Measurements from ENCODE around the gene UNC13B. TPM values are rescaled to one million over a fixed set of nuclear protein-coding genes. Genes with fewer than 3 reads are reported as not detected.

UNC13B gene
- total RNA-seq, 1 experiment from 2014 or later = 17.6 TPM

DNA sequence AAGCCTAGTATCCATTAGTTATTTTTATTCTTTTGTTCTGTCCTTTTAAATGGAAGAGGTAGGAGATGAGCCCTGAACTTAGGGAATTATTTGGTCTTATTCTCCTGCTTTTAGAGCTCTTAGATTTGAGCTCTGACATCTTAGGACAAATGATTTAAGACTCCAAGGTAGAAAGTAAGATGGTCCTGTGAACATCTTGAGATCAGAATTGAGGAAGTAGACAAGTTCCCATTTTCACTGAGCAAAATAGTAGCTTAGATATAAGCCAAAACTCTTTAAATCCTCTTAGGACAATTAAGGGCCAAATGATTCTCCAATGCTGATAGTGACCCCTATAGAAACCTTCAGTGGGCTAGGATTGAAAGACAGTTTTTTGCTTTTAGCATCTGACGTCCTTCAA is 275.1 kb downstream of the UNC13B start:
- intact Hi-C loops (cut with micrococcal nuclease) = no loop called here
- H3K9ac ChIP-seq (ENCODE audit: low read length) = no peak overlapping the region
- H4K20me1 ChIP-seq (ENCODE audit: insufficient read depth) = no peaks in the 10 kb centered on the region
- no peaks in the 10 kb centered on the region for H3K9me2 ChIP-seq (ENCODE audit: insufficient read depth)
- no peaks in the 10 kb centered on the region for H3K36me3 ChIP-seq (ENCODE audit: control insufficient read depth in 1 of 2, insufficient read depth in 2 of 2, low read length in 2 of 2)
- H2AFZ ChIP-seq (ENCODE audit: low read depth, low read length, poor library complexity, severe bottlenecking) = no peak overlapping the region
- no peak overlapping the region for H3K4me2 ChIP-seq (ENCODE audit: low read length)
- H3K27ac ChIP-seq (ENCODE audit: low read depth, low read length) = no peak overlapping the region
- H3K79me2 ChIP-seq (ENCODE audit: insufficient read depth, low read length) = no peaks in the 10 kb centered on the region
- H3K4me3 ChIP-seq (replicated peaks in 1 of 2; ENCODE audit: low read depth in 1 of 2, low read length in 2 of 2) = no peak overlapping the region
- DNase-seq (ENCODE audit: low read depth, low spot score) (no peak), ATAC-seq (no peak)
- ChIA-PET RAD21 (ENCODE audit: low non-redundant PET in 1 of 2, low total read pairs in 2 of 2, uncharacterized antibody in 2 of 2, unreplicated experiment in 2 of 2) (no interaction called here), POLR2A (no interaction called here), CTCF (no interaction called here)
- H3K27me3 ChIP-seq (ENCODE audit: insufficient read depth, low read length) = no peaks in the 10 kb centered on the region
- no peaks in the 10 kb centered on the region for H3K4me1 ChIP-seq (ENCODE audit: control insufficient read depth in 1 of 2, insufficient read depth in 2 of 2, low read length in 2 of 2)
- no peak for TF ChIP-seq EZH2 (IDR thresholded peaks at IDR 0.05)
- TF ChIP-seq, protein P1, sequence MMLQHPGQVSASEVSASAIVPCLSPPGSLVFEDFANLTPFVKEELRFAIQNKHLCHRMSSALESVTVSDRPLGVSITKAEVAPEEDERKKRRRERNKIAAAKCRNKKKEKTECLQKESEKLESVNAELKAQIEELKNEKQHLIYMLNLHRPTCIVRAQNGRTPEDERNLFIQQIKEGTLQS (IDR thresholded peaks at IDR 0.05) = no peak
- TF ChIP-seq ZNF274 (IDR thresholded peaks at IDR 0.05; ENCODE audit: low read depth, low read length) = no peak
- H3K9me3 ChIP-seq (ENCODE audit: control insufficient read depth in 1 of 2, insufficient read depth in 1 of 2, low read depth in 1 of 2, low read length in 2 of 2) = no peaks in the 10 kb centered on the region
- no TSS peak for BruUV-seq (replicated peaks)

DNA sequence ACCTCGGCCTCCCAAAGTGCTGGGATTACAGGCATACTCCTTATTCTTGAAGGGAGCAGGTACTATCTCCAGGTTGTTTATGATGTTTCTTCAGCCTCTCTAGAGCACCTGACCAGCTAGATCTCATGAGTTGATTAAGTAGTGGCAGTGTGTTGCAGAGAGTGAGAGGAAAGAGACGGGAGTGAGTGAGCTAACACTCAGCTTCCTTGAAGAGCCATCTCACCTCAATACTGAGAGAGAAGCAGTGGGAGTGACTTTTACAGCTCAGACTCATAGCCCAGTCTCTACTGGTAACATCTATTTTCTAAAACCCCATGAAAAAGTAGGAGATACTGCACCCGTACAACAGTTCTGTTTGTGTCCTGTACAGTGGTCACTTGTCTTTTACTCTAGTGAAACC is 284.2 kb downstream of the UNC13B start:
- Histone ChIP-seq H3K4me2 (ENCODE audit: low read length) (no peak overlapping the region), H3K9me3 (ENCODE audit: control insufficient read depth in 1 of 2, insufficient read depth in 1 of 2, low read depth in 1 of 2, low read length in 2 of 2) (no peaks in the 10 kb centered on the region), H3K9ac (ENCODE audit: low read length) (no peak overlapping the region), H3K27me3 (ENCODE audit: insufficient read depth, low read length) (peaks cover 21% of the 10 kb centered on the region), H4K20me1 (ENCODE audit: insufficient read depth) (no peaks in the 10 kb centered on the region), H3K4me3 (replicated peaks in 1 of 2; ENCODE audit: low read depth in 1 of 2, low read length in 2 of 2) (no peak overlapping the region), H3K36me3 (ENCODE audit: control insufficient read depth in 1 of 2, insufficient read depth in 2 of 2, low read length in 2 of 2) (no peaks in the 10 kb centered on the region), H3K79me2 (ENCODE audit: insufficient read depth, low read length) (no peaks in the 10 kb centered on the region), H3K9me2 (ENCODE audit: insufficient read depth) (no peaks in the 10 kb centered on the region), H3K27ac (ENCODE audit: low read depth, low read length) (no peak overlapping the region), H3K4me1 (ENCODE audit: control insufficient read depth in 1 of 2, insufficient read depth in 2 of 2, low read length in 2 of 2) (no peaks in the 10 kb centered on the region), H2AFZ (ENCODE audit: low read depth, low read length, poor library complexity, severe bottlenecking) (no peak overlapping the region)
- intact Hi-C loops (cut with micrococcal nuclease) = loop anchor here (10.0 kb wide), 1 partner anchor 121 kb away; no protein-coding TSS in a partner anchor
- ATAC-seq (no peak), DNase-seq (ENCODE audit: low read depth, low spot score) (no peak)
- RAD21 ChIA-PET (ENCODE audit: low non-redundant PET in 1 of 2, low total read pairs in 2 of 2, uncharacterized antibody in 2 of 2, unreplicated experiment in 2 of 2) = no interaction called here
- POLR2A ChIA-PET = no interaction called here
- BruUV-seq (replicated peaks) = no TSS peak
- CTCF ChIA-PET = no interaction called here
- TF ChIP-seq, protein P1 (IDR thresholded peaks at IDR 0.05) = no peak
- TF ChIP-seq, protein P2, sequence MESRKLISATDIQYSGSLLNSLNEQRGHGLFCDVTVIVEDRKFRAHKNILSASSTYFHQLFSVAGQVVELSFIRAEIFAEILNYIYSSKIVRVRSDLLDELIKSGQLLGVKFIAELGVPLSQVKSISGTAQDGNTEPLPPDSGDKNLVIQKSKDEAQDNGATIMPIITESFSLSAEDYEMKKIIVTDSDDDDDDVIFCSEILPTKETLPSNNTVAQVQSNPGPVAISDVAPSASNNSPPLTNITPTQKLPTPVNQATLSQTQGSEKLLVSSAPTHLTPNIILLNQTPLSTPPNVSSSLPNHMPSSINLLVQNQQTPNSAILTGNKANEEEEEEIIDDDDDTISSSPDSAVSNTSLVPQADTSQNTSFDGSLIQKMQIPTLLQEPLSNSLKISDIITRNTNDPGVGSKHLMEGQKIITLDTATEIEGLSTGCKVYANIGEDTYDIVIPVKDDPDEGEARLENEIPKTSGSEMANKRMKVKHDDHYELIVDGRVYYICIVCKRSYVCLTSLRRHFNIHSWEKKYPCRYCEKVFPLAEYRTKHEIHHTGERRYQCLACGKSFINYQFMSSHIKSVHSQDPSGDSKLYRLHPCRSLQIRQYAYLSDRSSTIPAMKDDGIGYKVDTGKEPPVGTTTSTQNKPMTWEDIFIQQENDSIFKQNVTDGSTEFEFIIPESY (IDR thresholded peaks at IDR 0.05; ENCODE audit: extremely low read depth, insufficient replicate concordance, low read length) = no peak
- TF ChIP-seq, protein P3, sequence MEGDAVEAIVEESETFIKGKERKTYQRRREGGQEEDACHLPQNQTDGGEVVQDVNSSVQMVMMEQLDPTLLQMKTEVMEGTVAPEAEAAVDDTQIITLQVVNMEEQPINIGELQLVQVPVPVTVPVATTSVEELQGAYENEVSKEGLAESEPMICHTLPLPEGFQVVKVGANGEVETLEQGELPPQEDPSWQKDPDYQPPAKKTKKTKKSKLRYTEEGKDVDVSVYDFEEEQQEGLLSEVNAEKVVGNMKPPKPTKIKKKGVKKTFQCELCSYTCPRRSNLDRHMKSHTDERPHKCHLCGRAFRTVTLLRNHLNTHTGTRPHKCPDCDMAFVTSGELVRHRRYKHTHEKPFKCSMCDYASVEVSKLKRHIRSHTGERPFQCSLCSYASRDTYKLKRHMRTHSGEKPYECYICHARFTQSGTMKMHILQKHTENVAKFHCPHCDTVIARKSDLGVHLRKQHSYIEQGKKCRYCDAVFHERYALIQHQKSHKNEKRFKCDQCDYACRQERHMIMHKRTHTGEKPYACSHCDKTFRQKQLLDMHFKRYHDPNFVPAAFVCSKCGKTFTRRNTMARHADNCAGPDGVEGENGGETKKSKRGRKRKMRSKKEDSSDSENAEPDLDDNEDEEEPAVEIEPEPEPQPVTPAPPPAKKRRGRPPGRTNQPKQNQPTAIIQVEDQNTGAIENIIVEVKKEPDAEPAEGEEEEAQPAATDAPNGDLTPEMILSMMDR (IDR thresholded peaks at IDR 0.05 in 2 of 3, conservative IDR thresholded peaks at IDR 0.05 in 1 of 3; ENCODE audit: borderline replicate concordance in 1 of 3, insufficient read depth in 1 of 3, low read depth in 2 of 3, low read length in 2 of 3) = no peak
- TF ChIP-seq CBX3 (IDR thresholded peaks at IDR 0.05; ENCODE audit: low read depth) = no peak
- no peak for TF ChIP-seq SRF (IDR thresholded peaks at IDR 0.05; ENCODE audit: low read depth)
- no peak for TF ChIP-seq ELF1 (IDR thresholded peaks at IDR 0.05; ENCODE audit: borderline replicate concordance, low read depth)
- TF ChIP-seq EGR1 (IDR thresholded peaks at IDR 0.05; ENCODE audit: low read depth) = no peak
- no peak for TF ChIP-seq EZH2 (IDR thresholded peaks at IDR 0.05)
- no peak for TF ChIP-seq TCF7L2 (IDR thresholded peaks at IDR 0.05; ENCODE audit: borderline replicate concordance, extremely low read depth, insufficient read depth, insufficient read length)
- TF ChIP-seq POLR2AphosphoS5 (IDR thresholded peaks at IDR 0.05; ENCODE audit: low read depth, low read length) = no peak
